NCI-H82 (cell line): Measurements from ENCODE around the gene COL4A6.

Experiments used
- DNase-seq: peaks from one replicate; lab custom pipeline; 2025; lab: John Stamatoyannopoulos, UW

COL4A6 gene

GRCh38 chrX:108216919-108217571 lies 221.2 kb downstream of the COL4A6 start:
- DNase-seq = no peak

- no peak for DNase-seq
Observed at GRCh38 chrX:108216405-108216804, 221.8 kb downstream of the COL4A6 start.

- no peak for DNase-seq
Observed at GRCh38 chrX:108211301-108211700, 226.9 kb downstream of the COL4A6 start.

- DNase-seq = no peak
Observed at GRCh38 chrX:108209006-108209554, 229.1 kb downstream of the COL4A6 start.

- no peak for DNase-seq
Observed at GRCh38 chrX:108203540-108203939, 234.7 kb downstream of the COL4A6 start.

- DNase-seq = peak; percentile 59
Observed at GRCh38 chrX:108199691-108200090, 238.5 kb downstream of the COL4A6 start.

- DNase-seq = no peak
Observed at GRCh38 chrX:108199041-108199440, 239.2 kb downstream of the COL4A6 start.

GRCh38 chrX:108198420-108198819 lies 239.8 kb downstream of the COL4A6 start:
- DNase-seq = no peak

- no peak for DNase-seq
Observed at GRCh38 chrX:108186811-108187210, 251.4 kb downstream of the COL4A6 start.

GRCh38 chrX:108178143-108178498 lies 260.1 kb downstream of the COL4A6 start:
- DNase-seq = no peak

GRCh38 chrX:108177351-108178142 lies 260.7 kb downstream of the COL4A6 start:
- DNase-seq = peak; percentile 17

GRCh38 chrX:108173874-108174273 lies 264.3 kb downstream of the COL4A6 start:
- DNase-seq = no peak

- DNase-seq = no peak
Observed at GRCh38 chrX:108171671-108172070, 266.6 kb downstream of the COL4A6 start.

GRCh38 chrX:108169768-108170167 lies 268.5 kb downstream of the COL4A6 start:
- DNase-seq = no peak

- no peak for DNase-seq
Observed at GRCh38 chrX:108168961-108169740, 269.1 kb downstream of the COL4A6 start.

- no peak for DNase-seq
Observed at GRCh38 chrX:108167211-108167872, 270.9 kb downstream of the COL4A6 start.

- DNase-seq = peak; percentile 65
Observed at GRCh38 chrX:108165383-108166111, 272.7 kb downstream of the COL4A6 start.

GRCh38 chrX:108163333-108164082 lies 274.7 kb downstream of the COL4A6 start:
- DNase-seq = no peak

- no peak for DNase-seq
Observed at GRCh38 chrX:108162265-108162664, 276.0 kb downstream of the COL4A6 start.

- no peak for DNase-seq
Observed at GRCh38 chrX:108160309-108160708, 277.9 kb downstream of the COL4A6 start.
